ENCODE data around the gene FAM20C. TPM values are rescaled to one million over a fixed set of nuclear protein-coding genes. Genes with fewer than 3 reads are reported as not detected.

Gene FAM20C
- total RNA-seq, 4 donors from 2014 or later: 9.6 to 35.3 (median 18.6) TPM

- peaks cover 65% of the 10 kb centered on the region in 2 donors for H3K4me1 ChIP-seq
- ATAC-seq: peak; percentile 39 to 49
Measured at GRCh38 chr7:194252-195009, 2.1 kb downstream of the FAM20C start.

DNA sequence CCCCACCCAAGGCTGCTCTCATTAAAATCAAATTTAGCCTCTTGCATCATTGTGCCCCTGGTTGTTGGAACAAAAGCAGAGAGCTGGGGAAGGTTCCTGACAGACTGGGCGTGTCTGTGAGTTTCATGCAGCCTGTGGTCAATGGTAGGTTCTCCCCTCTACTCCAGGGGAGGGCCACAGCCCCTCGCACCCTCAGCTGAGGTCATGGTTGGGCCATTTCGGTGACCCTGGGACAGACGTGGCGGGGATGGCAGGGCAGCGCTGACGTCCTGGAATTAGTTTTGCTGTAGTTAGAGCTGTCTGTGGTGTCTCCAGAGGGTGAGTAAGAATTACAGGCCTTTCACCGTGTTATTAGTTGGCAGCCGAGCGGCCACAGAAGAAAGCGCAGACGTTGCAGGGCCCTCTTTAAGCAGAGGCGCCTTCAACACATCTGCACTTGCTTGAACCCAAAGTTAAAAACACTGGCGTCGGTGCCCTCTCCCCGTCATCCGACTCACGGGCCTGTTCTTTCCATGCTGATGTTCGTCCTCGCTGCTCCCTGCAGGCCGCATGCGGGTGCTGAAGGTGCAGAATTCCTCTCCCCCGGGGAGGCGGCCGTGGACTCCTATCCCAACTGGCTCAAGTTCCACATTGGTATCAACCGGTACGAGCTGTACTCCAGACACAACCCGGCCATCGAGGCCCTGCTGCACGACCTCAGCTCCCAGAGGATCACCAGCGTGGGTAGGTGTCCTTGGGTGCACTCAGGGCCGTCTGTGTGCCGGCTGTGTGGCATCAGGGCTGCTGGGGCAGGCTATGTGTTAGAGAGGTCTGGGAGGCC lies 2.8 kb downstream of the FAM20C start:
- Histone ChIP-seq H3K36me3 (peaks cover 0 to 27% of the 10 kb centered on the region in 2 donors), H3K4me1 (peaks cover 72 to 73% of the 10 kb centered on the region in 2 donors), H3K27me3 (no peaks in the 10 kb centered on the region), H3K4me3 (peak overlapping the region; percentile 61 to 65 (median 64)), H3K9me3 (no peaks in the 10 kb centered on the region), H3K27ac (peak overlapping the region; percentile 85 to 94 (median 86))
- ATAC-seq (peak in 1 of 2 donors; percentile 30), DNase-seq (no peak)
- in situ Hi-C loops (cut with MboI; ENCODE audit: low sequenced_read_pairs in 4 of 4): no loop called here
- intact Hi-C loops (cut with DNase I; ENCODE audit: low total_unique reads): loop anchor here (2.0 kb wide), 1 partner anchor 46 kb away; no protein-coding TSS in a partner anchor
- TF ChIP-seq POLR2A (IDR thresholded peaks at IDR 0.05): peak in 1 of 2 donors; percentile 8
- TF ChIP-seq CTCF (IDR thresholded peaks at IDR 0.05 in 4 of 5, conservative IDR thresholded peaks at IDR 0.05 in 1 of 5): no peak

More at GRCh38 chr7:194252-195009, 2.1 kb downstream of the FAM20C start:
- H3K27me3 ChIP-seq: no peaks in the 10 kb centered on the region
- H3K27ac ChIP-seq: peak overlapping the region; percentile 85 to 94 (median 86)
- H3K9me3 ChIP-seq: no peaks in the 10 kb centered on the region
- TF ChIP-seq POLR2A (IDR thresholded peaks at IDR 0.05): peak; percentile 58 to 66
- no peak for TF ChIP-seq CTCF (IDR thresholded peaks at IDR 0.05 in 4 of 5, conservative IDR thresholded peaks at IDR 0.05 in 1 of 5)
- DNase-seq: peak in 1 of 2 donors; percentile 38
- in situ Hi-C loops (cut with MboI; ENCODE audit: low sequenced_read_pairs in 4 of 4): no loop called here
- peaks cover 0 to 27% of the 10 kb centered on the region in 2 donors for H3K36me3 ChIP-seq
- intact Hi-C loops (cut with DNase I; ENCODE audit: low total_unique reads): loop anchor here (2.0 to 5.0 kb wide), 2 partner anchors 46 to 683 kb away; partner anchors contain the start of gene GET4
- H3K4me3 ChIP-seq: peak overlapping the region; percentile 61 to 65 (median 64)

- H3K27ac ChIP-seq: peak overlapping the region; percentile 85 to 94 (median 86)
- ATAC-seq (no peak), DNase-seq (no peak)
- TF ChIP-seq POLR2A (IDR thresholded peaks at IDR 0.05): no peak
- TF ChIP-seq CTCF (IDR thresholded peaks at IDR 0.05 in 4 of 5, conservative IDR thresholded peaks at IDR 0.05 in 1 of 5): no peak
- peaks cover 0 to 30% of the 10 kb centered on the region in 2 donors for H3K36me3 ChIP-seq
- H3K4me1 ChIP-seq: peaks cover 77% of the 10 kb centered on the region in 2 donors
- in situ Hi-C loops (cut with MboI; ENCODE audit: low sequenced_read_pairs in 4 of 4) (no loop called here), intact Hi-C loops (cut with DNase I; ENCODE audit: low total_unique reads) (loop anchor here (2.0 kb wide), 1 partner anchor 47 kb away; no protein-coding TSS in a partner anchor)
- no peaks in the 10 kb centered on the region for H3K27me3 ChIP-seq
- H3K4me3 ChIP-seq: peak overlapping the region in 1 of 4 donors; percentile 63
- H3K9me3 ChIP-seq: no peaks in the 10 kb centered on the region
Measured at GRCh38 chr7:195830-196128, 3.4 kb downstream of the FAM20C start.

- TF ChIP-seq CTCF (IDR thresholded peaks at IDR 0.05 in 4 of 5, conservative IDR thresholded peaks at IDR 0.05 in 1 of 5): no peak
- no peak for TF ChIP-seq POLR2A (IDR thresholded peaks at IDR 0.05)
- Histone ChIP-seq H3K9me3 (no peaks in the 10 kb centered on the region), H3K27me3 (no peaks in the 10 kb centered on the region), H3K36me3 (peaks cover 0 to 35% of the 10 kb centered on the region in 2 donors), H3K27ac (peak overlapping the region in 3 of 4 donors; percentile 85 to 94 (median 85)), H3K4me3 (no peak overlapping the region), H3K4me1 (peaks cover 77% of the 10 kb centered on the region in 2 donors)
- no peak for DNase-seq
- no peak for ATAC-seq
- intact Hi-C loops (cut with DNase I; ENCODE audit: low total_unique reads): no loop called here
- in situ Hi-C loops (cut with MboI; ENCODE audit: low sequenced_read_pairs in 4 of 4): no loop called here
Measured at GRCh38 chr7:196283-196682, 3.9 kb downstream of the FAM20C start.

All from gastrocnemius medialis (tissue), 4 donors.